GM18951 (cell line): ENCODE data around the gene PLPPR3.
"Not testable (repeated sequence)": the region's sequence is repeated elsewhere in the genome, so short reads cannot be mapped to it uniquely, and the experiment has no call there.

ENCODE experiments used
- POLR2A ChIP-seq: IDR thresholded peaks from 4 replicates; pipeline ENCODE4 v1.6.1; 2011; ENCODE audit warnings: mild to moderate bottlenecking; ENCODE audit not compliant: insufficient read length, insufficient read depth; ENCODE audit errors: extremely low read depth
- in situ Hi-C: fragments of 300-500 bp; cut with MboI; formaldehyde crosslinking; loops from one replicate; pipeline ENCODE4 v1.12.0; 2022; ENCODE audit warnings: low sequenced_read_pairs, mixed read lengths, inconsistent platforms; ENCODE audit not compliant: unreplicated experiment

PLPPR3 gene

DNA sequence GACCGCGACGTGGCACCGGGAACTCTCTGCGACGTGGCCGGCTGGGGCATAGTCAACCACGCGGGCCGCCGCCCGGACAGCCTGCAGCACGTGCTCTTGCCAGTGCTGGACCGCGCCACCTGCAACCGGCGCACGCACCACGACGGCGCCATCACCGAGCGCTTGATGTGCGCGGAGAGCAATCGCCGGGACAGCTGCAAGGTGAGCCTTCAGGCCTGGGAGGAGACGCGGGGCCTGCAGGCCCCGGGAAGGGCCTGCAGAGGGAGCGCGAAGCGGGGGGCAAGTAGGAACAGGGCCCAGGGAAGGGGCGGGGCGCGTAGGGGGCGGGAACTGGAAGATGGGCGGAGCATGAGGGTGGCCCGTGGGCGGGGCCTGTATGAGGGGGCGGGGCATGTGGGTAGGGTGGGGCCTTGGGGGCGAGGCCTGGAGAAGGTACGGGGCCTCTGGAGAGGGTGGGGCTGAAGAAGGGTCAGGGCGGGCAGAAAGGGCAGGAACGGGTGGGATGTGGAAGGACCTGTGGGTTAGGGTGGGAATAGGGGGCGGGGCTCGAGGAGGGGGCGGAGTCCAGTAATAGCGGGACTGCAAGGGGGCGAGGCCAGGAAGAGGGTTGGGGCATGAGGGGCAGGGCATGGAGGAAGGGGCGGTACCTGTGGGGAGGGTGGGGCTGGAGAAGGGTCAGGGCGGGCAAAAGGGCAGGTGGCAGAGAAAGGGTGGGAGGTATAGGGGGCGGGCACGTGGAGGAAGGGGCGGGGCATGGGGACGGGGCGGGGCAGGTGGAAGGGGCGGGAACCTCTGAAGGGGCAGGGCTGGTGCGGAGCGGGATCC is 40.2 kb upstream of the PLPPR3 start:
- in situ Hi-C loops = loop anchor here (10.0 kb wide), 2 partner anchors 53 to 123 kb away; partner anchors contain the start of genes KISS1R, R3HDM4 and WDR18
- no peak for TF ChIP-seq POLR2A

DNA sequence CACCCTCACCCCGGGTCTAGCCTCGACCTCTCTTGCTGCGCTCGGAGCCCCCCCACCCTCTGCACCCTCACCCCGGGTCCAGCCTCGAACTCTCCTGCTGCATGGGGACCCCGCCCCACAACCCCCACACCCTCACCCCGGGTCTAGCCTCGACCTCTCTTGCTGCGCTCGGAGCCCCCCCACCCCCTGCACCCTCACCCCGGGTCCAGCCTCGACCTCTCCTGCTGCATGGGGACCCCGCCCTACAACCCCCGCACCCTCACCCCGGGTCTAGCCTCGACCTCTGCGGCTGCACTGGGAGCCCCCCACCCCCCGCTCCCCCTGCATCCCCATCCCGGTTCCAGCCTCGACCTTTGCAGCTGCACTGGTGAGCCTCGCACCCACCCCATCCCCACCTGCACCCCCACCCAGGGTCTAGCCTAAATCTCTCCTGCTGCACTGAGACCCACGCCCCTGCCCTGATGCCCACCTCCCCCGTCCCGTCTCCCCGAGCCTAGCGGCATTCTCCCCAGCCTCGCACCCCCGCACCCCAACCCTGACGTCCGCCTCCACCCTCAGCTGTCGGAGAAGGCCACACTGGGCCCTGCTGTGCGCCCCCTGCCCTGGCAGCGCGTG is 39.5 kb upstream of the PLPPR3 start:
- TF ChIP-seq POLR2A = no peak
- in situ Hi-C loops = loop anchor here (10.0 kb wide), 2 partner anchors 54 to 124 kb away; partner anchors contain the start of genes KISS1R, R3HDM4 and WDR18

DNA sequence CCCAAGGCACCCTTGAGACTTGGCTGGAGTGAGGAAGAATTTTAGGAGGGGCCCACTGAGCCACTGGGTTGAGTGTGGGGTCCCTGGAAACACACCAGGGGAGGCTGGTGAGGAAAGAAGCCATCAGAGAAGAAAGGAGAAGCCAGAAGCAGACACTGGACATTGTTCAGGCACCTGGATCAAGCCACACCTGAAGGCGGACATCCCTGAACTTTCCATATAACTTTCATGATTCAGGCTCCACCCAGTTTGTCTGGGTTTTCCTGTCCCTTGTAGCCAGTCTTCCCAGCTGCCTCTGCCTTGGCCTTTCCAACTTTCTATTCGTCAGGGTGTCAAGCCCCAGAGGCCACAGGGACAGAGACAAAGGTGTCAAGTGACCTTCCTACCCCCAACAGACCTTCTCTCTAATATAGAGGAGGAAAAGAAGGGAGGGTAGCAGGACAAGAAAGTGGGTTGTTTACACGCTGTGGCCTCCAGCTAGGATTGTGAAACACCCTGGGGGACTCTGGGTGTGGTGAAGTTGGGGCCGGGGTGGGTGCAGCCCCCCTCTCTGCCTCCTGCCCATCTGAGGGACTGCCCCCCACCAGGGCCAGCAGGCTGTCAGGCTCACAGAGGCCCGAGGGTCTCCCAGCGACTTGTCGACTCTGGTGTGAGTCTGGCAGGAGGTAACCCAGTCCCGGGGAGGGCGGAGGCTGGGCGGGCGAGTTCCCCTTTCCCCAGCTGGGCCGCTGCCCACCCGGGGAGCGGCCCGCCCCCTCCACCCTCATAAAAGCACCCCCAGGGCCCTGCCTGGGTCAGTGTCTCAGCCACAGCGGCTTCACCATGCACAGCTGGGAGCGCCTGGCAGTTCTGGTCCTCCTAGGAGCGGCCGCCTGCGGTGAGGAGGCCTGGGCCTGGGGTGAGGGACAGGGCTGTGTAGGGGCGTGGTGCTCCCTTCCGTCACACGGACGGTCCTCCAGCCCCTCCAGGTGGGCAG is 37.4 kb upstream of the PLPPR3 start, which contains the start of gene CFD:
TSS of gene CFD (plus strand) at position 797 of the 976 bp plus-strand sequence. CDS start at position 823, 26 bp downstream.
- TF ChIP-seq POLR2A = no peak
- in situ Hi-C loops = no loop called here

- in situ Hi-C loops = no loop called here
- TF ChIP-seq POLR2A = no peak
These were observed 36.5 kb upstream of the PLPPR3 start for GRCh38 chr19:858284-858683.

GRCh38 chr19:855566-856120 is 33.9 kb upstream of the PLPPR3 start:
- TF ChIP-seq POLR2A = no peak
- in situ Hi-C loops = no loop called here

- in situ Hi-C loops = no loop called here
- no peak for TF ChIP-seq POLR2A
These were observed 33.4 kb upstream of the PLPPR3 start for GRCh38 chr19:855142-855541.

GRCh38 chr19:854549-854948 is 32.8 kb upstream of the PLPPR3 start:
- TF ChIP-seq POLR2A = no peak
- in situ Hi-C loops = no loop called here

GRCh38 chr19:853614-854220 is 32.0 kb upstream of the PLPPR3 start:
- in situ Hi-C loops = not testable (repeated sequence)

DNA sequence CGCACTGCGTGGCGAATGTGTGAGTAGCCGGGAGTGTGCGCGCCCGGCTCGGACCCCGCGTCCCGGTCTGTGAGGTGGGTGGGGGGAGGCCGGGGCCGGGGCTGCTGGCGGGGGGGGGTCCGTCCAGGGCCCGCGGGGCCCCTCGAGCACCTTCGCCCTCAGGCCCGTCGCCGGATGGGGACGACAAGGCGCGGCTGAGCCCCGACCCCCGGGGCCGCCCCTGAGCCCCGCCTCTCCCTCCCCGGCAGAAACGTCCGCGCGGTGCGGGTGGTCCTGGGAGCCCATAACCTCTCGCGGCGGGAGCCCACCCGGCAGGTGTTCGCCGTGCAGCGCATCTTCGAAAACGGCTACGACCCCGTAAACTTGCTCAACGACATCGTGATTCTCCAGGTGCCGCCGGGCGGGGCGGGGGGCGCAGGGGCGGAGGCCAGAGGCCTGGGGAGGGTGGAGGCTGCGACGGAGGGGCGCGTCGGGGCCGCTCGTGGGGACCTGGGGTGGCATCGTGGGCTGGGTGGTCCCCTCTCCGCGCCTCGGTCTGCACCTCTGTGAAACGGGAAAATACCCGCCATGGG is 31.3 kb upstream of the PLPPR3 start:
- in situ Hi-C loops = no loop called here
- TF ChIP-seq POLR2A = no peak

DNA sequence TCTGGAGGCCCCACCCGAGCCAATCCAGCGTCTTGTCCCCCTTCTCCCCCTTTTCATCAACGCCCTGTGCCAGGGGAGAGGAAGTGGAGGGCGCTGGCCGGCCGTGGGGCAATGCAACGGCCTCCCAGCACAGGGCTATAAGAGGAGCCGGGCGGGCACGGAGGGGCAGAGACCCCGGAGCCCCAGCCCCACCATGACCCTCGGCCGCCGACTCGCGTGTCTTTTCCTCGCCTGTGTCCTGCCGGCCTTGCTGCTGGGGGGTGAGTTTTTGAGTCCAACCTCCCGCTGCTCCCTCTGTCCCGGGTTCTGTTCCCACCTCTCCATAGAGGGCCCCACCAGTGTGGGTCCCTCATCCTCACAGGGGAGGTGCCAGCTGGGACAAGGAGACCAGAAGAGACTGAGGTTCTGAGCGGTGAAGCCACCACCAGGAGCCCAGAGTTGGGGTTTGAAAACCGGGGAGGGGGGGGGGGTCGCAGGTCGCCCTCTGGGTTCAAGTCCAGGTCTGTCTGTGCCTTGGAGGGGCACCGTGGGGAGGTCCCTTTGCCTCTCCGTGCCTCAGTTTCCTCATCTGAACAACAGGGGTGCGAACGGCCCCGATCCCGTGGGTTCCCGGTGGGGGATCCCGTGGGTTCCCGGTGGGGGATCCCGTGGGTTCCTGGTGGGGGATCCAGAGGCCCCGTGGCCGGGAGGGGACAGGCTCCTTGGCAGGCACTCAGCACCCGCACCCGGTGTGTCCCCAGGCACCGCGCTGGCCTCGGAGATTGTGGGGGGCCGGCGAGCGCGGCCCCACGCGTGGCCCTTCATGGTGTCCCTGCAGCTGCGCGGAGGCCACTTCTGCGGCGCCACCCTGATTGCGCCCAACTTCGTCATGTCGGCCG is 30.6 kb upstream of the PLPPR3 start, which contains the start of gene ELANE:
TSS of gene ELANE (plus strand) at position 168 of the 878 bp plus-strand sequence. CDS start at position 194, 26 bp downstream.
- in situ Hi-C loops = no loop called here
- TF ChIP-seq POLR2A = no peak

DNA sequence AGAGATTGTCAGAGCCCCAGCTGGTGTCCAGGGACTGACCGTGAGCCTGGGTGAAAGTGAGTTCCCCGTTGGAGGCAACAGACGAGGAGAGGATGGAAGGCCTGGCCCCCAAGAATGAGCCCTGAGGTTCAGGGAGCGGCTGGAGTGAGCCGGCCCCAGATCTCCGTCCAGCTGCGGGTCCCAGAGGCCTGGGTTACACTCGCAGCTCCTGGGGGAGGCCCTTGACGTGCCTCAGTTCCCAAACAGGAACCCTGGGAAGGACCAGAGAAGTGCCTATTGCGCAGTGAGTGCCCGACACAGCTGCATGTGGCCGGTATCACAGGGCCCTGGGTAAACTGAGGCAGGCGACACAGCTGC is 29.2 kb upstream of the PLPPR3 start:
- in situ Hi-C loops = no loop called here
- no peak for TF ChIP-seq POLR2A
